Mesendoderm (in vitro differentiated cells): Measurements from ENCODE around the gene ZBTB4.

Experiments used
- DNase-seq: peaks from one replicate; pipeline ENCODE4 v3.0.0; 2013
- H2AK5ac ChIP-seq: 2 replicates; pipeline ENCODE4 v1.6.1; 2013; ENCODE audit warnings: low read length, inconsistent platforms
- H2BK120ac ChIP-seq: 2 replicates; pipeline ENCODE4 v1.6.1; 2013; ENCODE audit warnings: low read depth, mild to moderate bottlenecking, low read length, moderate library complexity, mixed read lengths
- H2BK15ac ChIP-seq: replicated peaks from 2 replicates; pipeline ENCODE4 v1.6.1; 2013; ENCODE audit warnings: low read depth, mild to moderate bottlenecking, moderate library complexity
- H2BK5ac ChIP-seq: 2 replicates; pipeline ENCODE4 v1.6.1; 2013; ENCODE audit warnings: low read length, inconsistent platforms
- H3K18ac ChIP-seq: 2 replicates; pipeline ENCODE4 v1.6.1; 2013; ENCODE audit warnings: mild to moderate bottlenecking, low read length, mixed read lengths
- H3K23ac ChIP-seq: one replicate; pipeline ENCODE4 v1.6.1; 2013; ENCODE audit warnings: low read length
- H3K27ac ChIP-seq: 2 replicates; pipeline ENCODE4 v1.5.1; 2013; ENCODE audit warnings: low read depth, mild to moderate bottlenecking, inconsistent platforms, low read length, moderate library complexity
- H3K27me3 ChIP-seq: 2 replicates; pipeline ENCODE4 v1.6.1; 2013; ENCODE audit warnings: low read length, control low read depth, mild to moderate bottlenecking, inconsistent platforms; ENCODE audit not compliant: insufficient read depth, poor library complexity
- H3K36me3 ChIP-seq: 2 replicates; pipeline ENCODE4 v1.6.1; 2013; ENCODE audit warnings: low read length, inconsistent platforms; ENCODE audit not compliant: control insufficient read depth, insufficient read depth
- H3K4ac ChIP-seq: one replicate; pipeline ENCODE4 v1.6.1; 2013; ENCODE audit warnings: low read depth, mild to moderate bottlenecking, low read length, moderate library complexity
- H3K4me1 ChIP-seq: 2 replicates; pipeline ENCODE4 v1.6.1; 2013; ENCODE audit warnings: low read depth, low read length, inconsistent platforms; ENCODE audit not compliant: control insufficient read depth
- H3K4me2 ChIP-seq: 2 replicates; pipeline ENCODE4 v1.6.1; 2013; ENCODE audit warnings: low read length
- H3K4me3 ChIP-seq: 2 replicates; pipeline ENCODE4 v1.5.1; 2013; ENCODE audit warnings: mild to moderate bottlenecking, low read length
- H3K56ac ChIP-seq: one replicate; pipeline ENCODE4 v1.6.1; 2013; ENCODE audit warnings: low read length
- H3K79me1 ChIP-seq: 2 replicates; pipeline ENCODE4 v1.6.1; 2013; ENCODE audit warnings: low read length, inconsistent platforms
- H3K79me2 ChIP-seq: 2 replicates; pipeline ENCODE4 v1.6.1; 2013; ENCODE audit warnings: mild to moderate bottlenecking, low read length; ENCODE audit not compliant: control insufficient read depth, insufficient read depth
- H3K9ac ChIP-seq: 2 replicates; pipeline ENCODE4 v1.6.1; 2013; ENCODE audit warnings: low read length, inconsistent platforms
- H4K5ac ChIP-seq: one replicate; pipeline ENCODE4 v1.6.1; 2013; ENCODE audit warnings: low read length
- H4K8ac ChIP-seq: one replicate; pipeline ENCODE4 v1.6.1; 2013; ENCODE audit warnings: low read depth, mild to moderate bottlenecking, control low read depth, low read length, moderate library complexity
- WGBS: extraction: QIAGEN DNeasy Blood & Tissue Kit; methylation state at CpG from one replicate; pipeline ENCODE4 v1.1.7; 2013; ENCODE audit warnings: low lambda C conversion rate, missing lambda C conversion rate; ENCODE audit not compliant: insufficient coverage; ENCODE audit errors: extremely low coverage; 5-methylcytosine and 5-hydroxymethylcytosine counted together

The ZBTB4 gene

GRCh38 chr17:7419819-7420610 is 59.4 kb downstream of the ZBTB4 start, which contains the start of gene SPEM1:
TSS of gene SPEM1 (plus strand) at chr17:7420324. CDS start at chr17:7420385, 61 bp downstream.
- Histone ChIP-seq H3K56ac (no peak within 1 kb of the TSS), H3K79me1 (no peaks in the 10 kb centered on the region), H3K79me2 (no peaks in the 10 kb centered on the region), H3K23ac (no peak within 1 kb of the TSS), H3K4ac (no peak within 1 kb of the TSS), H2BK120ac (no peak within 1 kb of the TSS), H3K36me3 (no peaks in the 10 kb centered on the region), H4K8ac (no peak within 1 kb of the TSS), H3K27me3 (no peaks in the 10 kb centered on the region), H3K4me3 (no peak within 1 kb of the TSS), H4K5ac (no peak within 1 kb of the TSS), H2BK15ac (no peak within 1 kb of the TSS), H2BK5ac (no peak within 1 kb of the TSS), H3K4me1 (no peaks in the 10 kb centered on the region), H3K9ac (no peak within 1 kb of the TSS), H3K4me2 (no peak within 1 kb of the TSS), H3K27ac (no peak within 1 kb of the TSS), H2AK5ac (no peak within 1 kb of the TSS), H3K18ac (no peak within 1 kb of the TSS)
- peak; percentile 58 for DNase-seq
- no CpG with 5 or more reads among the region's 17 CpGs for WGBS

- Histone ChIP-seq H2BK15ac (no peak overlapping the region), H3K9ac (no peak overlapping the region), H2AK5ac (no peak overlapping the region), H2BK5ac (no peak overlapping the region), H3K23ac (no peak overlapping the region), H3K4me2 (no peak overlapping the region), H3K27me3 (no peaks in the 10 kb centered on the region), H3K18ac (no peak overlapping the region), H3K56ac (peak overlapping the region; percentile 10), H3K79me2 (no peaks in the 10 kb centered on the region), H3K36me3 (no peaks in the 10 kb centered on the region), H3K27ac (no peak overlapping the region), H2BK120ac (no peak overlapping the region), H4K5ac (no peak overlapping the region), H3K4me1 (no peaks in the 10 kb centered on the region), H3K4me3 (no peak overlapping the region), H3K79me1 (no peaks in the 10 kb centered on the region), H4K8ac (no peak overlapping the region), H3K4ac (no peak overlapping the region)
- no peak for DNase-seq
- WGBS = no CpG with 5 or more reads among the region's 18 CpGs
Observed at GRCh38 chr17:7418472-7419152, 60.8 kb downstream of the ZBTB4 start.

- no peak overlapping the region for H3K18ac ChIP-seq
- no peak overlapping the region for H3K27ac ChIP-seq
- DNase-seq = no peak
- H3K9ac ChIP-seq = no peak overlapping the region
- H3K79me2 ChIP-seq = no peaks in the 10 kb centered on the region
- no peaks in the 10 kb centered on the region for H3K79me1 ChIP-seq
- H3K23ac ChIP-seq = no peak overlapping the region
- no CpG with 5 or more reads among the region's 54 CpGs for WGBS
- H2BK15ac ChIP-seq = no peak overlapping the region
- no peak overlapping the region for H3K56ac ChIP-seq
- no peak overlapping the region for H4K8ac ChIP-seq
- H3K4me3 ChIP-seq = no peak overlapping the region
- H3K27me3 ChIP-seq = no peaks in the 10 kb centered on the region
- H2BK120ac ChIP-seq = no peak overlapping the region
- H4K5ac ChIP-seq = no peak overlapping the region
- H3K36me3 ChIP-seq = no peaks in the 10 kb centered on the region
- H3K4me2 ChIP-seq = no peak overlapping the region
- no peaks in the 10 kb centered on the region for H3K4me1 ChIP-seq
- no peak overlapping the region for H2AK5ac ChIP-seq
- no peak overlapping the region for H3K4ac ChIP-seq
- H2BK5ac ChIP-seq = no peak overlapping the region
Observed at GRCh38 chr17:7417056-7417655, 62.3 kb downstream of the ZBTB4 start.

GRCh38 chr17:7416323-7416722 is 63.1 kb downstream of the ZBTB4 start:
- no peaks in the 10 kb centered on the region for H3K27me3 ChIP-seq
- H2BK120ac ChIP-seq = no peak overlapping the region
- H3K79me1 ChIP-seq = no peaks in the 10 kb centered on the region
- no peak overlapping the region for H2BK5ac ChIP-seq
- H3K79me2 ChIP-seq = no peaks in the 10 kb centered on the region
- no peaks in the 10 kb centered on the region for H3K4me1 ChIP-seq
- no peak overlapping the region for H3K9ac ChIP-seq
- WGBS = no CpG with 5 or more reads among the region's 6 CpGs
- no peak overlapping the region for H3K23ac ChIP-seq
- H3K4me2 ChIP-seq = no peak overlapping the region
- no peak overlapping the region for H3K4ac ChIP-seq
- DNase-seq = no peak
- H3K27ac ChIP-seq = no peak overlapping the region
- no peak overlapping the region for H4K5ac ChIP-seq
- H2BK15ac ChIP-seq = no peak overlapping the region
- H3K36me3 ChIP-seq = no peaks in the 10 kb centered on the region
- no peak overlapping the region for H3K4me3 ChIP-seq
- H3K18ac ChIP-seq = no peak overlapping the region
- no peak overlapping the region for H4K8ac ChIP-seq
- no peak overlapping the region for H2AK5ac ChIP-seq
- H3K56ac ChIP-seq = no peak overlapping the region

GRCh38 chr17:7415784-7416183 is 63.6 kb downstream of the ZBTB4 start:
- Histone ChIP-seq H2AK5ac (no peak overlapping the region), H3K4ac (no peak overlapping the region), H3K27me3 (no peaks in the 10 kb centered on the region), H3K56ac (no peak overlapping the region), H4K5ac (no peak overlapping the region), H2BK5ac (no peak overlapping the region), H2BK15ac (no peak overlapping the region), H2BK120ac (no peak overlapping the region), H3K4me1 (no peaks in the 10 kb centered on the region), H3K79me2 (no peaks in the 10 kb centered on the region), H3K23ac (no peak overlapping the region), H3K4me2 (no peak overlapping the region), H3K27ac (no peak overlapping the region), H3K36me3 (no peaks in the 10 kb centered on the region), H4K8ac (no peak overlapping the region), H3K18ac (no peak overlapping the region), H3K9ac (no peak overlapping the region), H3K4me3 (no peak overlapping the region), H3K79me1 (no peaks in the 10 kb centered on the region)
- no CpG with 5 or more reads among the region's 23 CpGs for WGBS
- no peak for DNase-seq
